Measurements from ENCODE around the gene KIF4B. TPM values are rescaled to one million over a fixed set of nuclear protein-coding genes. Genes with fewer than 3 reads are reported as not detected.

The KIF4B gene
- total and polyA plus RNA-seq, 2 of the 8 experiments (the other 6 are each of a cell fraction or from before 2014, with no cell fraction given) = 0.02 to 0.15 TPM

GRCh38 chr5:155017610-155018009 is 4.1 kb downstream of the KIF4B start:
- H4K91ac ChIP-seq (replicated peaks; ENCODE audit: insufficient read length, low read length) = no peak overlapping the region
- H3K4me1 ChIP-seq (replicated peaks in 1 of 4; ENCODE audit: control insufficient read depth in 3 of 4, insufficient read depth in 4 of 4, low read length in 3 of 4) = no peaks in the 10 kb centered on the region; a peak in 1 of 7 replicates
- no peak overlapping the region for H2BK120ac ChIP-seq (replicated peaks; ENCODE audit: low read depth, low read length)
- no peak overlapping the region for H2BK20ac ChIP-seq (ENCODE audit: low read length)
- H3K56ac ChIP-seq (replicated peaks; ENCODE audit: insufficient read length, low read depth, low read length) = no peak overlapping the region
- no peak overlapping the region for H3K4ac ChIP-seq (replicated peaks; ENCODE audit: insufficient read length, low read depth, low read length)
- H3K23ac ChIP-seq (ENCODE audit: insufficient read length) = no peak overlapping the region
- no peak overlapping the region for H2BK15ac ChIP-seq (ENCODE audit: low read length)
- H3K9ac ChIP-seq (replicated peaks in 1 of 4; ENCODE audit: extremely low read depth in 1 of 4, low read depth in 3 of 4, low read length in 3 of 4) = no peak overlapping the region
- H2BK5ac ChIP-seq (ENCODE audit: low read depth, low read length) = no peak overlapping the region
- H3K18ac ChIP-seq (ENCODE audit: extremely low read depth, low read length) = no peak overlapping the region
- 95% methylated on average over 2 of the region's 2 CpGs; no CpG with 5 or more reads in 1 of the 2 experiments for WGBS, 2 experiments (ENCODE audit: extremely low coverage in 1 of 2, insufficient coverage in 1 of 2, insufficient read length in 1 of 2, insufficient replicate concordance in 2 of 2, low coverage in 1 of 2, low lambda C conversion rate in 2 of 2, missing lambda C conversion rate in 1 of 2)
- no peaks in the 10 kb centered on the region for H3K79me1 ChIP-seq (ENCODE audit: low read depth, low read length)
- no peak overlapping the region for H3K27ac ChIP-seq (ENCODE audit: low read depth, low read length)
- no peak overlapping the region for H2BK12ac ChIP-seq (ENCODE audit: low read depth, low read length)
- no peaks in the 10 kb centered on the region; a peak in 1 of 4 replicates for H3K9me3 ChIP-seq (ENCODE audit: insufficient read depth in 2 of 2, low read depth in 1 of 2, low read length in 1 of 2)
- H4K8ac ChIP-seq (ENCODE audit: extremely low read depth, insufficient read depth, low read length) = no peak overlapping the region
- no peak overlapping the region for H4K5ac ChIP-seq (ENCODE audit: insufficient read length, low read depth, low read length)
- no peak overlapping the region for H3K4me2 ChIP-seq (ENCODE audit: insufficient read depth in 1 of 2, low read depth in 2 of 2, low read length in 2 of 2)
- DNase-seq (ENCODE audit: low read depth in 1 of 2, low spot score in 2 of 2) (no peak), FAIRE-seq (no peak)
- no peaks in the 10 kb centered on the region for H4K20me1 ChIP-seq (replicated peaks in 1 of 2; ENCODE audit: control insufficient read depth in 1 of 2, insufficient read depth in 2 of 2, low read length in 2 of 2)
- no peaks in the 10 kb centered on the region for H3K23me2 ChIP-seq (ENCODE audit: low read depth, low read length)
- H3K4me3 ChIP-seq (ENCODE audit: extremely low read depth in 1 of 4, insufficient read depth in 2 of 4, low read depth in 3 of 4, low read length in 4 of 4) = no peak overlapping the region
- no peaks in the 10 kb centered on the region for H3K27me3 ChIP-seq (replicated peaks in 1 of 4; ENCODE audit: control insufficient read depth in 3 of 4, extremely low read depth in 1 of 4, insufficient read depth in 3 of 4, low read length in 3 of 4)
- H3K14ac ChIP-seq (ENCODE audit: insufficient read length) = no peak overlapping the region
- no peaks in the 10 kb centered on the region for H3K36me3 ChIP-seq (ENCODE audit: control insufficient read depth in 2 of 4, insufficient read depth in 4 of 4, low read length in 3 of 4)
- no peak overlapping the region for H2AFZ ChIP-seq (ENCODE audit: low read length)
- no peak overlapping the region for H2AK5ac ChIP-seq (ENCODE audit: low read depth, low read length)
- ChIA-PET POLR2A (ENCODE audit: partially characterized antibody) (no interaction called here), CTCF (ENCODE audit: partially characterized antibody) (interaction anchor here (0.6 to 4.2 kb wide), 5 partner anchors 10 to 66 kb away, joined by 3 to 23 read pairs (median 4); no protein-coding TSS in a partner anchor)
- TF ChIP-seq E2F6 (IDR thresholded peaks at IDR 0.05) (no peak), FOSL1 (IDR thresholded peaks at IDR 0.05; ENCODE audit: insufficient read depth, low read depth, low read length) (no peak), RBBP5 (IDR thresholded peaks at IDR 0.05; ENCODE audit: borderline replicate concordance, low read depth, low read length) (no peak), EZH2 (IDR thresholded peaks at IDR 0.05; ENCODE audit: low read depth, low read length, severe bottlenecking) (no peak), ATF3 (IDR thresholded peaks at IDR 0.05; ENCODE audit: insufficient read depth, low read depth, low read length) (no peak), GABPA (IDR thresholded peaks at IDR 0.05; ENCODE audit: borderline replicate concordance, insufficient read depth, low read length) (no peak), CHD1 (IDR thresholded peaks at IDR 0.05; ENCODE audit: low read depth, low read length) (no peak), POLR2AphosphoS5 (IDR thresholded peaks at IDR 0.05; ENCODE audit: low read depth, low read length) (no peak), SP1 (IDR thresholded peaks at IDR 0.05; ENCODE audit: low read depth, low read length) (no peak), RFX5 (IDR thresholded peaks at IDR 0.05; ENCODE audit: borderline replicate concordance, low read depth, low read length) (no peak), EGR1 (IDR thresholded peaks at IDR 0.05; ENCODE audit: borderline replicate concordance, low read depth, low read length) (no peak), NRF1 (IDR thresholded peaks at IDR 0.05; ENCODE audit: low read depth, low read length) (no peak), RNF2 (IDR thresholded peaks at IDR 0.05; ENCODE audit: borderline replicate concordance, low read depth, low read length, missing control alignments, poor library complexity, severe bottlenecking) (no peak)
- H3K79me2 ChIP-seq (ENCODE audit: control insufficient read depth in 1 of 2, insufficient read depth in 2 of 2, low read length in 2 of 2) = no peaks in the 10 kb centered on the region

Data from H1 (cell line).